AG04450 (cell line): Measurements from ENCODE around the gene POU6F1. TPM values are rescaled to one million over a fixed set of nuclear protein-coding genes. Genes with fewer than 3 reads are reported as not detected.
"Not testable (repeated sequence)": the region's sequence is repeated elsewhere in the genome, so short reads cannot be mapped to it uniquely, and the experiment has no call there.

Experiments used
- CTCF ChIA-PET: fragments of 300-600, 350-600 bp; formaldehyde crosslinking; extraction: SDS; loops from one replicate; lab custom pipeline; 2022; ENCODE audit warnings: antibody characterized with exemption, inconsistent platforms; lab: Charles Lee
- POLR2A ChIA-PET: fragments of 350-600 bp; formaldehyde crosslinking; extraction: SDS; loops from one replicate; lab custom pipeline; 2021; ENCODE audit warnings: antibody characterized with exemption, inconsistent platforms; lab: Yijun Ruan, JAX
- DNase-seq: peaks from one replicate; pipeline ENCODE4 v3.0.0-alpha.2; 2011; ENCODE audit warnings: low read depth, low spot score
- H3K27ac ChIP-seq: one replicate; pipeline ENCODE4 v1.5.1; 2012; ENCODE audit warnings: low read depth, low read length, control low read depth
- H3K27me3 ChIP-seq: one replicate; pipeline ENCODE4 v1.6.0; 2012; ENCODE audit warnings: low read length; ENCODE audit not compliant: control insufficient read depth, insufficient read depth
- H3K4me3 ChIP-seq: 2 replicates; pipeline ENCODE4 v1.5.1; 2011; ENCODE audit warnings: mild to moderate bottlenecking, low read depth, low read length, control low read depth
- H3K9me3 ChIP-seq: 2 replicates; pipeline ENCODE4 v1.5.1; 2012; ENCODE audit warnings: low read length; ENCODE audit not compliant: control insufficient read depth, insufficient read depth
- CTCF ChIP-seq: IDR thresholded peaks from 2 replicates; pipeline ENCODE4 v1.5.1; 2011; ENCODE audit warnings: low read depth, low read length, control low read depth, inconsistent platforms
- polyA plus RNA-seq: library from polyadenylated mRNA; depleted of rRNA; stranded (reverse); fragments of >200 nt; gene quantifications from 2 replicates; pipeline ENCODE4 v1.2.3, GENCODE V29; 2011

Gene POU6F1
- polyA plus RNA-seq, 1 experiment: 3.1 TPM

GRCh38 chr12:51229116-51229809 lies 11.4 kb upstream of the POU6F1 start:
- ChIA-PET POLR2A (no interaction called here), CTCF (interaction anchor here (0.7 to 3.0 kb wide), 2 partner anchors 11 to 25 kb away, joined by 5 to 10 read pairs; partner anchors contain the start of gene POU6F1)
- Histone ChIP-seq H3K9me3 (no peaks in the 10 kb centered on the region), H3K4me3 (no peak overlapping the region), H3K27ac (no peak overlapping the region), H3K27me3 (no peaks in the 10 kb centered on the region)
- no peak for TF ChIP-seq CTCF
- no peak for DNase-seq

GRCh38 chr12:51227962-51228361 lies 10.1 kb upstream of the POU6F1 start:
- no peaks in the 10 kb centered on the region for H3K9me3 ChIP-seq
- H3K4me3 ChIP-seq: no peak overlapping the region
- CTCF ChIA-PET: no interaction called here
- no peaks in the 10 kb centered on the region for H3K27me3 ChIP-seq
- no peak overlapping the region for H3K27ac ChIP-seq
- no peak for TF ChIP-seq CTCF
- POLR2A ChIA-PET: no interaction called here
- DNase-seq: no peak

- CTCF ChIA-PET, H3K27me3 ChIP-seq, H3K27ac ChIP-seq, H3K9me3 ChIP-seq, DNase-seq, H3K4me3 ChIP-seq: not testable (repeated sequence)
- POLR2A ChIA-PET: interaction anchor here (1.0 kb wide), 1 partner anchor 12 kb away, joined by 7 read pairs; the partner anchor contains the start of gene DAZAP2
These were observed 9.2 kb upstream of the POU6F1 start for GRCh38 chr12:51227112-51227511.

GRCh38 chr12:51225771-51226170 lies 7.9 kb upstream of the POU6F1 start:
- Histone ChIP-seq H3K4me3 (no peak overlapping the region), H3K9me3 (no peaks in the 10 kb centered on the region), H3K27ac (no peak overlapping the region), H3K27me3 (no peaks in the 10 kb centered on the region)
- no peak for TF ChIP-seq CTCF
- ChIA-PET CTCF (no interaction called here), POLR2A (no interaction called here)
- DNase-seq: no peak

- no peak overlapping the region for H3K4me3 ChIP-seq
- H3K9me3 ChIP-seq: no peaks in the 10 kb centered on the region
- ChIA-PET POLR2A (no interaction called here), CTCF (no interaction called here)
- no peaks in the 10 kb centered on the region for H3K27me3 ChIP-seq
- H3K27ac ChIP-seq: no peak overlapping the region
- DNase-seq: no peak
- TF ChIP-seq CTCF: no peak
These were observed 7.4 kb upstream of the POU6F1 start for GRCh38 chr12:51225234-51225633.
